ENCODE measurements around the gene TRPM4. TPM values are rescaled to one million over a fixed set of nuclear protein-coding genes. Genes with fewer than 3 reads are reported as not detected.

Gene TRPM4
- total and polyA plus RNA-seq, 2 of the 13 experiments (the other 11 are each of a cell fraction or from before 2014, with no cell fraction given) = 1.9 to 4.3 TPM

- TF ChIP-seq NFAT5 (CRISPR knock-in tag; IDR thresholded peaks at IDR 0.05) (no peak), ZNF546 (CRISPR knock-in tag; conservative IDR thresholded peaks at IDR 0.05) (peak; percentile 20; the same call in 1 of the 2 replicates), ZNF44 (CRISPR knock-in tag; IDR thresholded peaks at IDR 0.05) (0 out of 2 replicates have a peak, but pooled peaks have one; percentile 41), ZFP41 (CRISPR knock-in tag; IDR thresholded peaks at IDR 0.05; ENCODE audit: borderline replicate concordance) (0 out of 2 replicates have a peak, but pooled peaks have one; percentile 29), HMGXB3 (CRISPR knock-in tag; IDR thresholded peaks at IDR 0.05; ENCODE audit: borderline replicate concordance) (peak; percentile 22; the same call in 1 of the 2 replicates), ZKSCAN8 (CRISPR knock-in tag; IDR thresholded peaks at IDR 0.05; ENCODE audit: borderline replicate concordance) (no peak), TEAD3 (CRISPR knock-in tag; optimal IDR thresholded peaks at IDR 0.05; ENCODE audit: borderline replicate concordance) (peak; percentile 12), FOXK2 (IDR thresholded peaks at IDR 0.05) (peak; percentile 95), ZNF552 (CRISPR knock-in tag; IDR thresholded peaks at IDR 0.05; ENCODE audit: borderline replicate concordance) (no peak), ATF7 (IDR thresholded peaks at IDR 0.05) (peak; percentile 44), ATF7 (CRISPR knock-in tag; IDR thresholded peaks at IDR 0.05) (no peak), DMAP1 (CRISPR knock-in tag; IDR thresholded peaks at IDR 0.05) (peak; percentile 36; the same call in 1 of the 2 replicates), ZC3H13 (CRISPR knock-in tag; IDR thresholded peaks at IDR 0.05) (0 out of 2 replicates have a peak, but pooled peaks have one; percentile 4), KLF9 (CRISPR knock-in tag; IDR thresholded peaks at IDR 0.05; ENCODE audit: low read depth) (0 out of 2 replicates have a peak, but pooled peaks have one; percentile 16), YEATS2 (CRISPR knock-in tag; IDR thresholded peaks at IDR 0.05; ENCODE audit: borderline replicate concordance) (peak; percentile 2; the same call in 1 of the 2 replicates), PRDM4 (CRISPR knock-in tag; IDR thresholded peaks at IDR 0.05; ENCODE audit: borderline replicate concordance) (0 out of 2 replicates have a peak, but pooled peaks have one; percentile 16), REL (CRISPR knock-in tag; conservative IDR thresholded peaks at IDR 0.05) (0 out of 2 replicates have a peak, but pooled peaks have one; percentile 3), KDM3A (CRISPR knock-in tag; IDR thresholded peaks at IDR 0.05; ENCODE audit: low read depth) (0 out of 2 replicates have a peak, but pooled peaks have one; percentile 2), RFXAP (CRISPR knock-in tag; IDR thresholded peaks at IDR 0.05; ENCODE audit: borderline replicate concordance) (0 out of 2 replicates have a peak, but pooled peaks have one; percentile 37)
Measured at GRCh38 chr19:49149652-49150105, 7.9 kb upstream of the TRPM4 start (continued).

Measured in HepG2 (cell line).